ENCODE results near the gene SLC27A2.

- TF ChIP-seq GATA2 (IDR thresholded peaks at IDR 0.05; ENCODE audit: low read depth, low read length) = no peak
- no peak for TF ChIP-seq GATA3 (IDR thresholded peaks at IDR 0.05; ENCODE audit: low read depth, low read length)
Measured at GRCh38 chr15:50228866-50229265, 46.9 kb downstream of the SLC27A2 start.
